NCI-H2227 treated with DMSO at 0.1 percent for 48 hours (cell line): Measurements from ENCODE around the gene KIRREL2.
A peak's percentile ranks its signal among the peaks of the same experiment; 100 is the strongest.
"Not testable (repeated sequence)": the region's sequence is repeated elsewhere in the genome, so short reads cannot be mapped to it uniquely, and the experiment has no call there.

Experiments
- DNase-seq: peaks from one replicate; lab custom pipeline; 2025; lab: John Stamatoyannopoulos, UW

Gene KIRREL2

DNA sequence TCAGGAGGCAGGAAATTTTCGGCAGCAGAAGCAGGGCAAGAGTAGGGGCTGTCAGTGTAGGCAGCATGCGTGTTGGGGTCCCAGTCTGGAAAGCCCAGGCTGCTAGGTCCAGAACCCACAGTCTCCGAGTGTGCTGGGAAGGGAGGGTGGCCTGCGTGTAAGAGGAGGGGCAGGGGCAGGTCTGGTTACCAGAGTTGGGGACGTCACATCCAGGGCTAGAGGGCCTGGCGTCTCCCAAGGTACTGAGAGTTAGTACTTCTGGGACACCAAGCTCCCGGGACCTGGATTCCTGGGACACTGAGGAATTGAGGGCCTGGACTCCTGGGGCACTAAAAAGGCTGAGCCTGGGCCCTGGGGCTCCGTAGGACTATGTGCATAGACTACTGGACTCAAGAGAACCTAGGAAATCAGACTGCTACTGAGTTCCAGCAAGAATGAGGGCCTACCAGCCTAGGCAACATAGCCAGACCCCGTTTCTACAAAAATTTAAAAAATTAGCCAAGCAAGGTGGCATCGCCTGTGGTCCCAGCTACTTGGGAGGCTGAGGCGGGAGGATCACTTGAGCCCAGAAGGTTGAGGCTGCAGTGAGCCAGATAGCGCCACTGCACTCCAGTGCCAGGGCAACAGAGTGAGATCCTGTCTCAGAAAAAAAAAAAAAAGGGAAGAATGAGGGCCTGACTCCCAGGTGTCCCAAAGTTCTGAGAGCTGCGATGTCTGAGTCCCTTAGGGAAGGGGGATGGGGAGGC is 41.2 kb downstream of the KIRREL2 start:
- DNase-seq, result no peak

DNA sequence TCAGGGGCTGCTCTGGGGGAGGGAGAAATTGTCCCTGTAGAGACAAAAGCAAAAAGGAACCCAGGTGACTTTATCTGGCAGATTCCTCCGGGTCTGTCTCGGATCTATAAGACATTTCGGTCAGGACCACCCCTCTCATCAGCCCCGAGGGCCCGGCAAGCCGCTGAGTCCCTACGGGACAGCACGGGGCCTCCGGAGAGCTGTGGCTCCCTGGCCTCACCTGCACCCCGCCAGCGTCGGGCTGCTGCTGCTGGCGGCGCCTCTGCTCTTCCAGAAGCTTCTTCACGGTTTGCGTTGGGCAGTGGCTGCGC is 41.7 kb downstream of the KIRREL2 start:
- no peak for DNase-seq

- DNase-seq, result peak; percentile 98
These were observed 43.0 kb downstream of the KIRREL2 start for GRCh38 chr19:35899547-35900214.

- no peak for DNase-seq
These were observed 44.4 kb downstream of the KIRREL2 start for GRCh38 chr19:35901055-35901644.

- DNase-seq, result no peak
These were observed 45.3 kb downstream of the KIRREL2 start, which contains the start of gene HCST for GRCh38 chr19:35901854-35902661. Gene HCST, plus strand, starts transcription at chr19:35902529. Its CDS starts 65 bp downstream, at chr19:35902594.

- no peak for DNase-seq
These were observed 46.3 kb downstream of the KIRREL2 start for GRCh38 chr19:35902870-35903475.

DNA sequence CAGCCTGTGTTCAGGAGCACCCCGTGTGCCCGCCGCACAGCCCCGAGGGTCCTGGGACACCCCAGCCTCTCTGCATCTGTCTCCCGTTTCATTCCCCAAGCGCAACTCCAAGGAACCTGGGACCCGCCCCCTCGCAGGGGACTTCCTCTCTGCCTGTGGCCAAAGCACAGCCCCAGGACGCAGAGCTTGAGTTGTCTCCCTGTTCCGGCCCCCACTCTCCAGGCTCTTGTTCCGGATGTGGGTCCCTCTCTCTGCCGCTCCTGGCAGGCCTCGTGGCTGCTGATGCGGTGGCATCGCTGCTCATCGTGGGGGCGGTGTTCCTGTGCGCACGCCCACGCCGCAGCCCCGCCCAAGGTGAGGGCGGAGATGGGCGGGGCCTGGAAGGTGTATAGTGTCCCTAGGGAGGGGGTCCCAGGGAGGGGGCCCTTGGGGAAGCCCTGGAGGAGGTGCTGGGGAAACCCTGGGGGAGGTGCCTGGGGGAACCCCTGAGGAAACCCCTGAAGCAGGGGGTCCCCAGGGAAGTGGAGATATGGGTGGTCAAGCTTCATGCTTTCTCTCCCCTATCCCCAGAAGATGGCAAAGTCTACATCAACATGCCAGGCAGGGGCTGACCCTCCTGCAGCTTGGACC is 47.0 kb downstream of the KIRREL2 start:
- peak; percentile 86 for DNase-seq

GRCh38 chr19:35904311-35905068 is 47.8 kb downstream of the KIRREL2 start:
- no peak for DNase-seq

- no peak for DNase-seq
These were observed 48.5 kb downstream of the KIRREL2 start for GRCh38 chr19:35905178-35905727.

- DNase-seq, result no peak
These were observed 50.6 kb downstream of the KIRREL2 start for GRCh38 chr19:35907377-35907745.

DNA sequence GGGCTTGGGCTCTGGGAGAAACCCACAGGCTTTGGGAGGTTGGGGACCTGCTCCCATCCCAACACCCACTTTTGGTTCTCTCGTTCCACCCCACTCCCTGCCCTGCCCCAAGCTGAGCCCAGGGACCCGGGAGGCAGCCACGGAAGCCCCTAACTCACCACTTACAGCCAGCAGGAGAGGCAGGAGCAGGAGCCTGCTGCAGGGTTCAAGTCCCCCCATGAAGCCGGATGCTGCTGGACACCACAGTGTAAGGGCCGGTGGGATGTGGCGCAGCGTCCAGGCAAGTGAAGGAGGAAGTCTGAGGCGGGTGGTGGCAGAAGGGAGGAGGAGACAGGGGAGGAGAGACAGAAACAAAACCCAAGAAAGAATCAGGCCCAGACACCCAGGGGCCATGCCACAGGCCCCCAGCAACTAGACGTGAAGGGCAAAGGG is 51.3 kb downstream of the KIRREL2 start, which contains the start of gene TYROBP:
Gene TYROBP (minus strand): TSS at position 286 of the 432 bp plus-strand sequence. CDS start 67 bp downstream, at position 219.
- no peak for DNase-seq

DNA sequence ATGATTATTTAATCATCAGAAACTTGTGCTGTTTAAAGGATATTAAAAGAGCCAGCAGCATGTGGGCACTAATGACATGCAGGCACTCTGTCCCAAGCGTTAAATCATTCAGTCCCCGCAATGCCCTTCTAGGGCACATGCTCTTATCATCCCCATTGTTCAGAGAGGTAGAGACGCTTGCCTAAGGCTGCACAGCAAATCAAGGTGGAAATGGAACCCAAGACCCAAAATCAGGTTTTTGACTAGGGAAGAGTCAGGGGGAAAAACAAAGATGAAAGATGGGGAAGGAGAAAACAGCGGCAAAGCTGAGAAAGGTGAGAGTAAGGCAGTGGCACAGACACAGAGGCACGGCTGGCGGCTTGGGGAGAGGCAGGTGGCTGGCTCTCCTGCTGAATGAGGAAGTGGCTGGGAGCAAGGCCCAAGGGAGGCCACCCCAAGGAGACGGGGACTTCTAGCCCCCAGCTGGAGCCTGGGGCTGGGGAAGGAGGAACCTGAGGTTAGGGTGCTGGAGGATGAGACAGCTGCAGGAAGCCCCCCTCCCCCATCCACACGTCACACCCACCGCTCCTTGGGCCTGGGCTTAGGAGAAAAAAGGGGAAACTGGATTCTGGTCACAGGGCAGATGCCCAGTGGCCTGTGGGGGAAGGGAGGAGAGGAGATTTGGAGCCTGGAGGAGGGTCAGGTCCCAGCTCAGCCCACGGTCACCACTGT is 52.4 kb downstream of the KIRREL2 start:
- DNase-seq, result no peak

DNA sequence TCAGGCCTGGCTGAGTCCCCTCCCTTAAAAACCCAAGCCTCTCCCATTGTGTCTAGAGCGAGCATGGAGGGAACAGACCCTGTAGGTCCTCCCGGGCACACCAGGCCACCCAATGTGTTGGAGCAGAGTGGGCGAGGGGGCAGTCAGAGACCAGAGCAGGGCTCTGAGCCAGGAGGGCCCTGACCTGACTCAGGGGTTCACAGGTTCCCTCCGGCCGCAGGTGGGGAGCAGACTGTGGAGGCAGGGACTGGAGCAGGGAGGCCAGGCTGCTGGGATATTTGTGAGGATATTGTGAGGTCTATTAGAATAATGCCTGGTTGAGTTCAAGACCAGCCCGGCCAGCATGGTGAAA is 52.9 kb downstream of the KIRREL2 start:
- no peak for DNase-seq

DNA sequence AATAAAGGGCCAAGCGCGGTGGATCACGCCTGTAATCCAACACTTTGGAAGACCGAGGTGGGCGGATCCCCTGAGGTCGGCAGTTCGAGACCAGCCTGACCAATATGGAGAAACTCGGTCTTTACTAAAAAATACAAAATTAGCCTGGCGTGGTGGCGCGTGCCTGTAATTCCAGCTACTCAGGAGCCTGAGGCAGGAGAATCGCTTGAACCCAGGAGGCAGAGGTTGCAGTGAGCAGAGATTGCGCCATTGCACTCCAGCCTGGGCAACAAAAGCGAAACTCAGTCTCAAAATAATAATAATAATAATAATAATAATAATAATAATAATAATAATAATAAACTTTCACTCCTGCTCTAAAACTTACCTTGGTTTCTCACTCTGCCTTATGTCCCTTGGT is 53.6 kb downstream of the KIRREL2 start:
- DNase-seq, result not testable (repeated sequence)

- no peak for DNase-seq
These were observed 54.5 kb downstream of the KIRREL2 start for GRCh38 chr19:35911173-35911572.

DNA sequence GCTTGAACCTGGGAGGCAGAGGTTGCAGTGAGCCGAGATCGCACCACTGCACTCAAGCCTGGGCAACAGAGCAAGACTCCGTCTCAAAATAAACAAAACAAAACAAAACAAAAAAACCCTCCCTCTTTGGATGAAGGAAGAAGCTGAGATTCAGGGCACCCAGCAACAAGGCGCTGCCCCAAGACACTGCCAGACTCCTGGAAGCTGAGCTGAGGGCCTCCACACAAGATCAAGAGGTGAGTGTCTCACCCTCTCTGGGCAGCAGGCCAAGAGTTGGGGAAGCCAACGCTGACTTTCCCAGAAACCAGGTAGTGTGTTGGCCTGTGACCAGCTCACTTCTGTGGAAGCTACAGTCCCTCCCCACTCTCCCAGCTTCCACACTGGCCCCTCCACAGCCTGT is 55.1 kb downstream of the KIRREL2 start:
- DNase-seq, result no peak

DNA sequence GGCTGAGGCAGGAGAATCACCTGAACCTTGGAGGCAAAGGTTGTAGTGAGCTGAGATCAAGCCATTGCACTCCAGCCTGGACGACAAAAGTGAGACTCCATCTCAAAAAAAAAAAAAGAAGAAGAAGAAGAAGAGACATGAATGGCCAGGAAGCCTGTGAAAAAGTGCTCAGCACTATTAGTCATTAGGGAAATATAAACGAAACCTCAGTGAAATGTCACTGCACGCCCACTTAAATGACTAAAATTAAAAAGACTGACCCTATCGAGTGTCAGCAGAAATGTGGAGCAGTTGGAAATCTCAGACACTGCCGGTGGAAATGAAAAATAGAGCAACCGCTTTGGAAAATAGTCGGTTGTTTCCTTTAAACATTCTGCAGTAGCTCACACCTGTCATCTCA is 56.9 kb downstream of the KIRREL2 start:
- no peak for DNase-seq

DNA sequence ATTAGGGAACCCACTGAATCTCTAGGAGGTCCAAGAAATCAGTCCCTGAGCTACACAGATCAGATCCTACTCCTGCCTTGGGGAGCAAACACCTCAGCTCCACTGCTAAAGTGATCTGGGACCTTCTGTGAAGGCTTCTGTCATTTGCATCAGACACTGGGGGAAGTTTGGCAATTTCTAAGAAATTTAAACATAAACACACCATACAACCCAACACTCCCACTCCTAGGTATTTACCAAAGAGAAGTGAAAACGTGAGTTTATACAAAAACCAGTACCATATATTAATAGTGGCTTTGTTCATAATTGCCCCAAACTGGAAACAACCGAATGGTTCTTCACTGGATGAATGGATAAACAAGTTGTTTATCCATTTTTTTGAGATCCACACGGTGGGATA is 58.7 kb downstream of the KIRREL2 start:
- DNase-seq, result no peak
